K562 (cell line): ENCODE results near the gene SYNGR4. TPM values are rescaled to one million over a fixed set of nuclear protein-coding genes. Genes with fewer than 3 reads are reported as not detected.

Source experiments
- ATAC-seq: fragments of 200-7000 bp; cut with Tn5 transposase; 3 replicates; pipeline ENCODE4 v1.9.1; 2020; ENCODE audit warnings: moderate library complexity
- BruUV-seq: library from RNA; stranded (reverse); fragments of 400-500 nt; replicated peaks from 2 replicates; lab custom pipeline; 2021; lab: Mats Ljungman, UMichigan
- CTCF ChIA-PET: fragments of 300-600 bp; formaldehyde crosslinking; extraction: SDS; loops from one replicate; lab custom pipeline; 2021; ENCODE audit warnings: low intra/inter-chr PET ratio; lab: Yijun Ruan, JAX
- POLR2A ChIA-PET: fragments of 300-600, 350-650 bp; sonication (Branson Sonifier 250); formaldehyde crosslinking; extraction: SDS; loops from one replicate; lab custom pipeline; 2021; ENCODE audit warnings: antibody characterized with exemption, inconsistent platforms; lab: Yijun Ruan, JAX
- DNase-seq, 4 experiments: peaks; one replicate each; pipeline versions ENCODE4 v3.0.0 to v3.0.0-alpha.2; 2011 to 2018; ENCODE audit warnings: low spot score in 3 of 4, mixed read lengths in 3 of 4; ENCODE audit errors: extremely low read depth in 1 of 4
- FAIRE-seq: peaks from 2 replicates; lab custom pipeline; 2011; peaks lifted over from hg19 to GRCh38; lab: Jason Lieb, UNC
- H2AFZ ChIP-seq: 2 replicates; pipeline ENCODE4 v1.6.0; 2011; ENCODE audit warnings: low read depth, low read length, control low read depth, inconsistent platforms
- H3K27ac ChIP-seq: fragments of 200-600 bp; 3 replicates; pipeline ENCODE4 v1.8.0; 2011; ENCODE audit warnings: low read depth, mild to moderate bottlenecking, control low read depth, inconsistent platforms, low read length, moderate library complexity, mixed read lengths; ENCODE audit errors: extremely low read depth
- H3K27me3 ChIP-seq, 2 experiments: fragments of 300-600 bp in 1 of 2; 2 replicates in 1 of 2; 3 replicates in 1 of 2; pipeline versions ENCODE4 v1.6.0 to v1.8.0; 2011; ENCODE audit warnings: inconsistent platforms in 2 of 2, low read length in 2 of 2, mild to moderate bottlenecking in 1 of 2, mixed read lengths in 1 of 2, moderate library complexity in 1 of 2; ENCODE audit not compliant: control insufficient read depth in 2 of 2, insufficient read depth in 2 of 2
- H3K36me3 ChIP-seq: fragments of 300-600 bp; 3 replicates; pipeline ENCODE4 v1.8.0; 2011; ENCODE audit warnings: mild to moderate bottlenecking, low read length, inconsistent platforms; ENCODE audit not compliant: control insufficient read depth, insufficient read depth
- H3K4me1 ChIP-seq, 2 experiments: fragments of 200-600 bp in 1 of 2; replicated peaks in 1 of 2; 2 replicates in 1 of 2; 3 replicates in 1 of 2; pipeline versions ENCODE4 v1.5.1 to v1.8.0; 2011; ENCODE audit warnings: inconsistent platforms in 2 of 2, low read length in 2 of 2, mild to moderate bottlenecking in 1 of 2, mixed read lengths in 1 of 2, moderate library complexity in 1 of 2; ENCODE audit not compliant: control insufficient read depth in 2 of 2, insufficient read depth in 2 of 2
- H3K4me2 ChIP-seq: 2 replicates; pipeline ENCODE4 v1.6.1; 2011; ENCODE audit warnings: low read length, control low read depth, inconsistent platforms, mixed read lengths; ENCODE audit not compliant: insufficient read depth
- H3K4me3 ChIP-seq: fragments of 200-600 bp; sonication (generic), shearing (Covaris generic); 2 replicates; pipeline ENCODE4 v1.5.1; 2016; ENCODE audit warnings: control low read depth, inconsistent platforms
- H3K79me2 ChIP-seq: fragments of 200-600 bp; 3 replicates; pipeline ENCODE4 v1.8.0; 2011; ENCODE audit warnings: low read length, inconsistent platforms; ENCODE audit not compliant: control insufficient read depth, insufficient read depth
- H3K9ac ChIP-seq, 2 experiments: 2 replicates each; pipeline versions ENCODE4 v1.6.0 to v1.6.1; 2011; ENCODE audit warnings: low read depth in 2 of 2, low read length in 2 of 2, control low read depth in 1 of 2, inconsistent platforms in 1 of 2, mild to moderate bottlenecking in 1 of 2, mixed read lengths in 1 of 2; ENCODE audit not compliant: insufficient read depth in 1 of 2
- H3K9me1 ChIP-seq: one replicate; pipeline ENCODE4 v1.6.0; 2011; ENCODE audit warnings: inconsistent platforms, mild to moderate bottlenecking, low read length, moderate library complexity; ENCODE audit not compliant: control insufficient read depth, insufficient read depth
- H3K9me3 ChIP-seq: replicated peaks from 2 replicates; pipeline ENCODE4 v1.5.1; 2011; ENCODE audit warnings: low read depth, low read length, inconsistent platforms; ENCODE audit not compliant: control insufficient read depth, insufficient read depth
- H4K20me1 ChIP-seq: replicated peaks from 2 replicates; pipeline ENCODE4 v1.6.1; 2011; ENCODE audit warnings: low read length, inconsistent platforms, mixed read lengths; ENCODE audit not compliant: control insufficient read depth, insufficient read depth
- ELF1 ChIP-seq: fragments of 200-800 bp; sonication (Bioruptor generic); IDR thresholded peaks from 2 replicates; pipeline ENCODE4 v1.6.1; 2016; ENCODE audit warnings: missing genetic modification characterization, missing compliant biosample characterization
- RBFOX2 ChIP-seq: fragments of 200-400 bp; formaldehyde crosslinking; IDR thresholded peaks from 2 replicates; pipeline ENCODE4 v1.6.1; 2017; ENCODE audit warnings: low read depth, mild to moderate bottlenecking, low read length, moderate library complexity
- RFX7 ChIP-seq: fragments of 250-450 bp; sonication (Bioruptor Pico); IDR thresholded peaks from 2 replicates; pipeline ENCODE4 v1.5.1; 2021; ENCODE audit warnings: mild to moderate bottlenecking
- SMC3 ChIP-seq: conservative IDR thresholded peaks from 2 replicates; pipeline ENCODE4 v1.6.1; 2011; ENCODE audit warnings: low read depth, low read length, improper control_type of control experiment; ENCODE audit not compliant: insufficient read depth
- TCF7L2 ChIP-seq: fragments of 150-350 bp; IDR thresholded peaks from 2 replicates; pipeline ENCODE4 v1.6.1; 2016; ENCODE audit warnings: low read depth, mild to moderate bottlenecking, low read length, moderate library complexity
- TOE1 ChIP-seq, 2 experiments: fragments of 450-650 bp in 1 of 2; sonication (generic) in 1 of 2; formaldehyde crosslinking in 1 of 2; IDR thresholded peaks; 2 replicates each; pipeline versions ENCODE4 v1.7.1 to v1.8.0; 2016 to 2022; ENCODE audit warnings: borderline replicate concordance in 2 of 2, mild to moderate bottlenecking in 2 of 2, antibody characterized with exemption in 1 of 2, inconsistent platforms in 1 of 2, low read depth in 1 of 2, missing genetic modification reagents in 1 of 2, moderate library complexity in 1 of 2
- ZNF124 ChIP-seq: sonication (generic); formaldehyde crosslinking; IDR thresholded peaks from 2 replicates; pipeline ENCODE4 v1.8.1; 2022; ENCODE audit warnings: missing genetic modification reagents
- ZNF140 ChIP-seq: fragments of 250-450 bp; sonication (Bioruptor Pico); IDR thresholded peaks from 2 replicates; pipeline ENCODE4 v1.8.0; 2021; ENCODE audit warnings: moderate library complexity, mild to moderate bottlenecking, inconsistent platforms
- ZNF253 ChIP-seq: fragments of 250-450 bp; sonication (Bioruptor Pico); conservative IDR thresholded peaks from 2 replicates; pipeline ENCODE4 v1.6.1; 2021; ENCODE audit warnings: mild to moderate bottlenecking
- ZNF766 ChIP-seq: fragments of 200-800 bp; sonication (Bioruptor generic); conservative IDR thresholded peaks from 2 replicates; pipeline ENCODE4 v1.6.1; 2016; ENCODE audit warnings: missing genetic modification characterization, missing compliant biosample characterization
- WGBS: fragments of 100-300 bp; shearing (Covaris generic); methylation state at CpG from one replicate; pipeline ENCODE4 v1.1.6; 2016; ENCODE audit warnings: low coverage, mixed read lengths; ENCODE audit not compliant: insufficient coverage; ENCODE audit errors: missing lambda C conversion rate; 5-methylcytosine and 5-hydroxymethylcytosine counted together
- in situ Hi-C: fragments of 300-500 bp; cut with MboI; formaldehyde crosslinking; loops from 4 replicates; pipeline ENCODE4 v1.15.0; 2018; ENCODE audit warnings: inconsistent platforms, mixed read lengths
- intact Hi-C: fragments of 100-400 bp; cut with micrococcal nuclease; formaldehyde crosslinking; loops from 2 replicates; pipeline ENCODE4 v1.14.2; 2022
- polyA plus RNA-seq, 8 experiments: library from polyadenylated mRNA; depleted of rRNA in 4 of 8; stranded (reverse) in 5 of 8; unstranded in 3 of 8; fragments of >200 nt; fragmentation: Nextera tagmentation in 2 of 8; fragmentation: Illumina TruSeq in 1 of 8; extraction: Ambion mirVana in 2 of 8; extraction: Trizol in 1 of 8; gene quantifications; 2 replicates each; pipeline versions ENCODE4 v1.2.1 to v1.2.3, GENCODE V29; 2011 to 2014; ENCODE audit warnings: inconsistent platforms in 1 of 8, missing spikeins in 1 of 8
- total RNA-seq, 7 experiments: library from RNA; depleted of rRNA in 6 of 7; stranded (reverse); fragments of >200 nt in 6 of 7; fragmentation: Illumina TruSeq in 2 of 7; extraction: Trizol in 2 of 7; gene quantifications; 2 replicates each; pipeline versions ENCODE4 v1.2.1 to v1.2.3, GENCODE V29; 2011 to 2021; ENCODE audit warnings: low replicate concordance in 1 of 7
- TF ChIP-seq, protein P1 (sequence below): fragments of 150-350 bp; conservative IDR thresholded peaks from 2 replicates; pipeline ENCODE4 v1.6.1; 2014; ENCODE audit warnings: low read length
- TF ChIP-seq, protein P2 (sequence below): sonication (generic); formaldehyde crosslinking; IDR thresholded peaks from 2 replicates; pipeline ENCODE4 v1.8.1; 2023; ENCODE audit warnings: mild to moderate bottlenecking, missing genetic modification reagents

Gene SYNGR4
- total and polyA plus RNA-seq, 9 of the 15 experiments (the other 6 are each of a cell fraction or from before 2014, with no cell fraction given) = 0.07 to 0.14 TPM; not detected in 7

DNA sequence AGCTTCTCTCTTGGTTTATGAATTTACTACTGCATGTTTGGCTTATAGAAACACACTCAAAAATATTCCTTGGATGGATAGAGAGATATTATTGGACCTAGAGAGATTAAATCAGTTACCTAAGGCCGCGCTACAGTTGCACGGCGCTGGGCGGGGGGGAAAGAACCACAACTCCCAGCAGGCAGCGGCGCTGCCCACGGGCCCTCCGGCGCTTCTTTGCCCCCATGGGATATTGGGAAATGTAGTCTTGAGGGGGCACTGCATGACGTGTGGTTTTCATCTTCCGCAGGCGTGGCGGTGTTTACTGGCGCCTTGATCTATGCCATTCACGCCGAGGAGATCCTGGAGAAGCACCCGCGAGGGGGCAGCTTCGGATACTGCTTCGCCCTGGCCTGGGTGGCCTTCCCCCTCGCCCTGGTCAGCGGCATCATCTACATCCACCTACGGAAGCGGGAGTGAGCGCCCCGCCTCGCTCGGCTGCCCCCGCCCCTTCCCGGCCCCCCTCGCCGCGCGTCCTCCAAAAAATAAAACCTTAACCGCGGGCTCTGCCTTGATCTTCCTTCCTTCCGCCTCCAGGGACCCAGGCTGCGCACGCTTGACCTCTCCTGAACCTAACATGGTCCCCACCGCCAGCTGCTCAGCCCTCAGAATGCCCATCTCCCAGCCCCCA lies 34.0 kb upstream of the SYNGR4 start:
- H3K4me2 ChIP-seq = no peak overlapping the region
- TF ChIP-seq, protein P1, sequence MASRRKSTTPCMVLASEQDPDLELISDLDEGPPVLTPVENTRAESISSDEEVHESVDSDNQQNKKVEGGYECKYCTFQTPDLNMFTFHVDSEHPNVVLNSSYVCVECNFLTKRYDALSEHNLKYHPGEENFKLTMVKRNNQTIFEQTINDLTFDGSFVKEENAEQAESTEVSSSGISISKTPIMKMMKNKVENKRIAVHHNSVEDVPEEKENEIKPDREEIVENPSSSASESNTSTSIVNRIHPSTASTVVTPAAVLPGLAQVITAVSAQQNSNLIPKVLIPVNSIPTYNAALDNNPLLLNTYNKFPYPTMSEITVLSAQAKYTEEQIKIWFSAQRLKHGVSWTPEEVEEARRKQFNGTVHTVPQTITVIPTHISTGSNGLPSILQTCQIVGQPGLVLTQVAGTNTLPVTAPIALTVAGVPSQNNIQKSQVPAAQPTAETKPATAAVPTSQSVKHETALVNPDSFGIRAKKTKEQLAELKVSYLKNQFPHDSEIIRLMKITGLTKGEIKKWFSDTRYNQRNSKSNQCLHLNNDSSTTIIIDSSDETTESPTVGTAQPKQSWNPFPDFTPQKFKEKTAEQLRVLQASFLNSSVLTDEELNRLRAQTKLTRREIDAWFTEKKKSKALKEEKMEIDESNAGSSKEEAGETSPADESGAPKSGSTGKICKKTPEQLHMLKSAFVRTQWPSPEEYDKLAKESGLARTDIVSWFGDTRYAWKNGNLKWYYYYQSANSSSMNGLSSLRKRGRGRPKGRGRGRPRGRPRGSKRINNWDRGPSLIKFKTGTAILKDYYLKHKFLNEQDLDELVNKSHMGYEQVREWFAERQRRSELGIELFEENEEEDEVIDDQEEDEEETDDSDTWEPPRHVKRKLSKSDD = no peak
- TF ChIP-seq, protein P2, sequence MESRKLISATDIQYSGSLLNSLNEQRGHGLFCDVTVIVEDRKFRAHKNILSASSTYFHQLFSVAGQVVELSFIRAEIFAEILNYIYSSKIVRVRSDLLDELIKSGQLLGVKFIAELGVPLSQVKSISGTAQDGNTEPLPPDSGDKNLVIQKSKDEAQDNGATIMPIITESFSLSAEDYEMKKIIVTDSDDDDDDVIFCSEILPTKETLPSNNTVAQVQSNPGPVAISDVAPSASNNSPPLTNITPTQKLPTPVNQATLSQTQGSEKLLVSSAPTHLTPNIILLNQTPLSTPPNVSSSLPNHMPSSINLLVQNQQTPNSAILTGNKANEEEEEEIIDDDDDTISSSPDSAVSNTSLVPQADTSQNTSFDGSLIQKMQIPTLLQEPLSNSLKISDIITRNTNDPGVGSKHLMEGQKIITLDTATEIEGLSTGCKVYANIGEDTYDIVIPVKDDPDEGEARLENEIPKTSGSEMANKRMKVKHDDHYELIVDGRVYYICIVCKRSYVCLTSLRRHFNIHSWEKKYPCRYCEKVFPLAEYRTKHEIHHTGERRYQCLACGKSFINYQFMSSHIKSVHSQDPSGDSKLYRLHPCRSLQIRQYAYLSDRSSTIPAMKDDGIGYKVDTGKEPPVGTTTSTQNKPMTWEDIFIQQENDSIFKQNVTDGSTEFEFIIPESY (CRISPR knock-in tag) = peak; percentile 96
- no peak for TF ChIP-seq RFX7
- TF ChIP-seq ZNF253 (CRISPR knock-in tag) = no peak
- TF ChIP-seq SMC3 = no peak
- 0 out of 2 replicates have a peak, but pooled peaks have one; percentile 33 for TF ChIP-seq ZNF766 (CRISPR knock-in tag)
- TF ChIP-seq ELF1 (tag) = no peak
- no peak for TF ChIP-seq ZNF124 (CRISPR knock-in tag)
- TF ChIP-seq ZNF140 (CRISPR knock-in tag) = no peak
- no peak for TF ChIP-seq TCF7L2
- TF ChIP-seq RBFOX2 = peak; percentile 59
- TF ChIP-seq TOE1 (IDR thresholded peaks at IDR 0.05; ENCODE audit: borderline replicate concordance) = no peak
- no peak for TF ChIP-seq TOE1 (CRISPR knock-in tag; IDR thresholded peaks at IDR 0.05; ENCODE audit: borderline replicate concordance, low read depth)

More for the DNA sequence above, 34.0 kb upstream of the SYNGR4 start:
- H2AFZ ChIP-seq = no peak overlapping the region
- peaks cover 5% of the 10 kb centered on the region for H3K9me1 ChIP-seq
- H3K27ac ChIP-seq = peak overlapping the region; percentile 15; the same call in 1 of the 3 replicates
- H3K4me3 ChIP-seq = no peak overlapping the region
- peaks cover 44% of the 10 kb centered on the region for H3K79me2 ChIP-seq
- ChIA-PET CTCF (no interaction called here), POLR2A (interaction anchor here (1.0 kb wide), 2 partner anchors 8 to 11 kb away, joined by 3 read pairs; no protein-coding TSS in a partner anchor)
- FAIRE-seq (no peak), ATAC-seq (no peak), DNase-seq (peak in 1 of 4 experiments; percentile 10)
- in situ Hi-C loops = no loop called here
- WGBS = 90% methylated on average over 14 of the region's 41 CpGs
- no peaks in the 10 kb centered on the region for H4K20me1 ChIP-seq
- intact Hi-C loops = loop anchor here (5.0 kb wide), 2 partner anchors 172 to 822 kb away; no protein-coding TSS in a partner anchor
- peak overlapping the region in 1 of 2 experiments; percentile 40; a peak in 2 of 4 replicates for H3K9ac ChIP-seq
- peaks cover 21 to 71% of the 10 kb centered on the region in 2 experiments for H3K4me1 ChIP-seq
- no peaks in the 10 kb centered on the region for H3K27me3 ChIP-seq
- peaks cover 8% of the 10 kb centered on the region for H3K9me3 ChIP-seq
- BruUV-seq = no TSS peak
- H3K36me3 ChIP-seq = peaks cover 42% of the 10 kb centered on the region
